GM12875 (cell line): Measurements from ENCODE around the gene CCNC.

ENCODE experiments used
- H3K4me3 ChIP-seq: one replicate; pipeline ENCODE4 v1.5.1; 2011; ENCODE audit warnings: low read depth, low read length, control low read depth
- CTCF ChIP-seq: IDR thresholded peaks from 2 replicates; pipeline ENCODE4 v1.5.1; 2011; ENCODE audit warnings: low read depth, mild to moderate bottlenecking, control low read depth, inconsistent platforms, low read length, moderate library complexity, borderline replicate concordance; ENCODE audit not compliant: insufficient read depth

Gene CCNC

DNA sequence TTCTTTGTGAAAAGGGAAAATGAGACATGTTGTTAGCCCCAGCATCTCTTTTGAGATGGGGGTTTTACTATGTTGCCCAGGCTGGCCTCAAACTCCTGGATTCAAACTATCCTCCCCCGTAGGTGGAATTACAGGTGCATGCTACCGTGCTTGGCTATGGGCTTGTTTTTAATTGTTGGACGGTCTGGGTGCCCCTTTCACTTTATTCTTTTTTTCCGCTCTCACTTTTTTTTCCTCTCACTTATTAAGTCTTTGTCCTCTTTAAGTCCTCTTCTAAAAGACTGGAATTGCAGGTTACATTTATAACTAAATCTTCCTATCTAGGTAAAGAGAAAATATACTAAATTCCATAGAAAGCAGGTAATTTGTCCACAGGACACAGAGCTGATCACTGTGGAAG, 19.3 kb upstream of the CCNC start:
- no peak overlapping the region for H3K4me3 ChIP-seq

GRCh38 chr6:99579781-99580180, 11.3 kb upstream of the CCNC start:
- no peak for TF ChIP-seq CTCF
- no peak overlapping the region for H3K4me3 ChIP-seq

More for the DNA sequence above, 19.3 kb upstream of the CCNC start:
- TF ChIP-seq CTCF = no peak

- TF ChIP-seq CTCF = no peak
- H3K4me3 ChIP-seq = no peak overlapping the region
Observed at GRCh38 chr6:99575544-99576227, 7.2 kb upstream of the CCNC start.

GRCh38 chr6:99573980-99574617, 5.6 kb upstream of the CCNC start:
- H3K4me3 ChIP-seq = no peak overlapping the region
- TF ChIP-seq CTCF = no peak

DNA sequence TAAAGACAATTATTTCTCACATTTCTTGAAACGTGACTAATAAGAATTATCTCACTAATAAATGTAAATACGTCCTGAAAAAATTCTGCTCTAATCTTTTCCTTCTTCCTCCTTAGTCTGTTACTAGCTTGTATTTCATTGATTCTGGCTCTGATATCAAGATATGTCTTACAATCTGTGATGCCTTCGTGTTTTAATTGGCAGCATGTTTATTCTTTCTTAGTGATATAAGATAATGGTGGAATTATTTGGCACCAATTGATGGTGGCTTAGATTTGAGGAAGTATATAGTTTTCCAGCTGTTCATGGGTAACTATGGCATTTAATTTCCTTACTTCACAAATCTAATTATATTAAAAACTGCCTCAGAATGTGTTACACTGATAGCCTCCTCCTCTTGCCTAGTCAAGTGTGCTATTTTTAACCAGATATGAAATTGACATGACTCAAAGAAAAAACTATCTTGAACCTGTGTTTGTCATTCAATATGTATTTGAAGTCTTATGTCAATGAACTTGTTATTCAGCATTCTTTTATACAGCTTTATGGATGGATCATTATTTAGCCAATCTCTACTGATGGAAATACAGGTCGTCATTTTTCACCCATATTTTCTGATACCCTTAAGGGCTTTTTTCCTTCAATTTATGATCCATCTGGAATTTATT, 5.3 kb downstream of the CCNC start:
- no peak for TF ChIP-seq CTCF
- no peak overlapping the region for H3K4me3 ChIP-seq

- no peak for TF ChIP-seq CTCF
- H3K4me3 ChIP-seq = no peak overlapping the region
Observed at GRCh38 chr6:99560668-99561067, 7.8 kb downstream of the CCNC start.

GRCh38 chr6:99559057-99559456, 9.4 kb downstream of the CCNC start:
- TF ChIP-seq CTCF = no peak
- no peak overlapping the region for H3K4me3 ChIP-seq
